K562 (cell line): Measurements from ENCODE around the gene DHRS12. TPM values are rescaled to one million over a fixed set of nuclear protein-coding genes. Genes with fewer than 3 reads are reported as not detected.

Experiments
- ATAC-seq: fragments of 200-7000 bp; cut with Tn5 transposase; 3 replicates; pipeline ENCODE4 v1.9.1; 2020; ENCODE audit warnings: moderate library complexity
- BruUV-seq: library from RNA; stranded (reverse); fragments of 400-500 nt; replicated peaks from 2 replicates; lab custom pipeline; 2021; lab: Mats Ljungman, UMichigan
- CTCF ChIA-PET: fragments of 300-600 bp; formaldehyde crosslinking; extraction: SDS; loops from one replicate; lab custom pipeline; 2021; ENCODE audit warnings: low intra/inter-chr PET ratio; lab: Yijun Ruan, JAX
- POLR2A ChIA-PET: fragments of 300-600, 350-650 bp; sonication (Branson Sonifier 250); formaldehyde crosslinking; extraction: SDS; loops from one replicate; lab custom pipeline; 2021; ENCODE audit warnings: antibody characterized with exemption, inconsistent platforms; lab: Yijun Ruan, JAX
- DNase-seq, 4 experiments: peaks; one replicate each; pipeline versions ENCODE4 v3.0.0 to v3.0.0-alpha.2; 2011 to 2018; ENCODE audit warnings: low spot score in 3 of 4, mixed read lengths in 3 of 4; ENCODE audit errors: extremely low read depth in 1 of 4
- FAIRE-seq: peaks from 2 replicates; lab custom pipeline; 2011; peaks lifted over from hg19 to GRCh38; lab: Jason Lieb, UNC
- H2AFZ ChIP-seq: 2 replicates; pipeline ENCODE4 v1.6.0; 2011; ENCODE audit warnings: low read depth, low read length, control low read depth, inconsistent platforms
- H3K27ac ChIP-seq: fragments of 200-600 bp; 3 replicates; pipeline ENCODE4 v1.8.0; 2011; ENCODE audit warnings: low read depth, mild to moderate bottlenecking, control low read depth, inconsistent platforms, low read length, moderate library complexity, mixed read lengths; ENCODE audit errors: extremely low read depth
- H3K27me3 ChIP-seq, 2 experiments: fragments of 300-600 bp in 1 of 2; 2 replicates in 1 of 2; 3 replicates in 1 of 2; pipeline versions ENCODE4 v1.6.0 to v1.8.0; 2011; ENCODE audit warnings: inconsistent platforms in 2 of 2, low read length in 2 of 2, mild to moderate bottlenecking in 1 of 2, mixed read lengths in 1 of 2, moderate library complexity in 1 of 2; ENCODE audit not compliant: control insufficient read depth in 2 of 2, insufficient read depth in 2 of 2
- H3K36me3 ChIP-seq: fragments of 300-600 bp; 3 replicates; pipeline ENCODE4 v1.8.0; 2011; ENCODE audit warnings: mild to moderate bottlenecking, low read length, inconsistent platforms; ENCODE audit not compliant: control insufficient read depth, insufficient read depth
- H3K4me1 ChIP-seq, 2 experiments: fragments of 200-600 bp in 1 of 2; replicated peaks in 1 of 2; 2 replicates in 1 of 2; 3 replicates in 1 of 2; pipeline versions ENCODE4 v1.5.1 to v1.8.0; 2011; ENCODE audit warnings: inconsistent platforms in 2 of 2, low read length in 2 of 2, mild to moderate bottlenecking in 1 of 2, mixed read lengths in 1 of 2, moderate library complexity in 1 of 2; ENCODE audit not compliant: control insufficient read depth in 2 of 2, insufficient read depth in 2 of 2
- H3K4me2 ChIP-seq: 2 replicates; pipeline ENCODE4 v1.6.1; 2011; ENCODE audit warnings: low read length, control low read depth, inconsistent platforms, mixed read lengths; ENCODE audit not compliant: insufficient read depth
- H3K4me3 ChIP-seq: fragments of 200-600 bp; sonication (generic), shearing (Covaris generic); 2 replicates; pipeline ENCODE4 v1.5.1; 2016; ENCODE audit warnings: control low read depth, inconsistent platforms
- H3K79me2 ChIP-seq: fragments of 200-600 bp; 3 replicates; pipeline ENCODE4 v1.8.0; 2011; ENCODE audit warnings: low read length, inconsistent platforms; ENCODE audit not compliant: control insufficient read depth, insufficient read depth
- H3K9ac ChIP-seq, 2 experiments: 2 replicates each; pipeline versions ENCODE4 v1.6.0 to v1.6.1; 2011; ENCODE audit warnings: low read depth in 2 of 2, low read length in 2 of 2, control low read depth in 1 of 2, inconsistent platforms in 1 of 2, mild to moderate bottlenecking in 1 of 2, mixed read lengths in 1 of 2; ENCODE audit not compliant: insufficient read depth in 1 of 2
- H3K9me1 ChIP-seq: one replicate; pipeline ENCODE4 v1.6.0; 2011; ENCODE audit warnings: inconsistent platforms, mild to moderate bottlenecking, low read length, moderate library complexity; ENCODE audit not compliant: control insufficient read depth, insufficient read depth
- H3K9me3 ChIP-seq: replicated peaks from 2 replicates; pipeline ENCODE4 v1.5.1; 2011; ENCODE audit warnings: low read depth, low read length, inconsistent platforms; ENCODE audit not compliant: control insufficient read depth, insufficient read depth
- H4K20me1 ChIP-seq: replicated peaks from 2 replicates; pipeline ENCODE4 v1.6.1; 2011; ENCODE audit warnings: low read length, inconsistent platforms, mixed read lengths; ENCODE audit not compliant: control insufficient read depth, insufficient read depth
- RAD21 ChIP-seq, 2 experiments: fragments of 250-450 bp in 1 of 2; fragments of 450-650 bp in 1 of 2; sonication (Bioruptor Pico) in 1 of 2; formaldehyde crosslinking in 1 of 2; IDR thresholded peaks in 1 of 2; conservative IDR thresholded peaks in 1 of 2; 2 replicates each; pipeline versions ENCODE4 v1.4.0 to v1.8.0; 2020 to 2022; ENCODE audit warnings: mild to moderate bottlenecking in 2 of 2, moderate library complexity in 1 of 2
- WGBS: fragments of 100-300 bp; shearing (Covaris generic); methylation state at CpG from one replicate; pipeline ENCODE4 v1.1.6; 2016; ENCODE audit warnings: low coverage, mixed read lengths; ENCODE audit not compliant: insufficient coverage; ENCODE audit errors: missing lambda C conversion rate; 5-methylcytosine and 5-hydroxymethylcytosine counted together
- in situ Hi-C: fragments of 300-500 bp; cut with MboI; formaldehyde crosslinking; loops from 4 replicates; pipeline ENCODE4 v1.15.0; 2018; ENCODE audit warnings: inconsistent platforms, mixed read lengths
- intact Hi-C: fragments of 100-400 bp; cut with micrococcal nuclease; formaldehyde crosslinking; loops from 2 replicates; pipeline ENCODE4 v1.14.2; 2022
- polyA plus RNA-seq, 8 experiments: library from polyadenylated mRNA; depleted of rRNA in 4 of 8; stranded (reverse) in 5 of 8; unstranded in 3 of 8; fragments of >200 nt; fragmentation: Nextera tagmentation in 2 of 8; fragmentation: Illumina TruSeq in 1 of 8; extraction: Ambion mirVana in 2 of 8; extraction: Trizol in 1 of 8; gene quantifications; 2 replicates each; pipeline versions ENCODE4 v1.2.1 to v1.2.3, GENCODE V29; 2011 to 2014; ENCODE audit warnings: inconsistent platforms in 1 of 8, missing spikeins in 1 of 8
- total RNA-seq, 7 experiments: library from RNA; depleted of rRNA in 6 of 7; stranded (reverse); fragments of >200 nt in 6 of 7; fragmentation: Illumina TruSeq in 2 of 7; extraction: Trizol in 2 of 7; gene quantifications; 2 replicates each; pipeline versions ENCODE4 v1.2.1 to v1.2.3, GENCODE V29; 2011 to 2021; ENCODE audit warnings: low replicate concordance in 1 of 7
- TF ChIP-seq, protein P1 (sequence below): fragments of 200-600 bp; sonication (generic); IDR thresholded peaks from one replicate; pipeline ENCODE4 v1.6.1; 2012; ENCODE audit warnings: mild to moderate bottlenecking, low read depth, low read length, inconsistent platforms

DHRS12 gene
- total and polyA plus RNA-seq, 9 of the 15 experiments (the other 6 are each of a cell fraction or from before 2014, with no cell fraction given) = 0.62 to 2.7 (median 0.98) TPM

DNA sequence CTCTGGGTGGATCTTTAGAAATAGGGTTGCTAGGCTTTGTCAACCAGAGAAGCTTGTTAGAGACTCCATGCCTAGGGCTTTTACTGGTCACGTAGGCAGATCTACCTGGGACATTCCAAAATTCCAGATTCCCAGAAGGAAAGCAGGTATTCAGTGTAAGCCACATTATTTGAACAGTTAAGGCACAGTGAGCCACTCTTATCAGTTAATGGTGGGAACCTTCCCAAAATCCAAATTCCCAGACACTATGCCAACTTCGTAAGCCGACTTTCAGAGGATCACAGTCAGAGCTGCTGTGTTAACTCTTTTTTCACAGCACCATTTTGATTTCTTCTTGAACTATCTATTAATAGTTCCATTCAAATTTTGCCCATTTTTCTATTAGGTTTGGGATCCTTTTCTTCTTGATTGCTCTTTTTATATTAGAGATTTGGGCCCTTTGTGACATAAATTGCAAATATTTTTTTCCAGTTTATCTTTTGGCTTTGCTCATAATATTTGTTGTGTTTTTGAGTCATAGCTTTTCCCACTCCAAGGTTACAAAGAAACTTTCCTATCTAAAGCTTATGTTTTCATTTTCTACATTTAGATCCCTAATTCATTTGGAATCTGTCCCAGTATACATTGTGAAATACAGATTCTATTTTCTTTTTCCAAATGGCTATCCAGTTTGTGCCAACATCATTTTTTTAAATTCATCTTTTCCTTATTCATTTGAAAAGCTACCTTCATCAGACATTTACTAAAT is 77.3 kb downstream of the DHRS12 start:
- intact Hi-C loops = no loop called here
- Histone ChIP-seq H3K79me2 (no peaks in the 10 kb centered on the region), H3K36me3 (peaks cover 5% of the 10 kb centered on the region; the same call in 1 of the 3 replicates), H3K4me2 (no peak overlapping the region), H3K9me1 (no peaks in the 10 kb centered on the region), H3K9ac (no peak overlapping the region), H3K27ac (no peak overlapping the region), H3K4me1 (no peaks in the 10 kb centered on the region), H3K27me3 (no peaks in the 10 kb centered on the region), H2AFZ (no peak overlapping the region), H4K20me1 (no peaks in the 10 kb centered on the region), H3K9me3 (no peaks in the 10 kb centered on the region), H3K4me3 (no peak overlapping the region)
- POLR2A ChIA-PET = no interaction called here
- no peak for TF ChIP-seq RAD21 (CRISPR knock-in tag; conservative IDR thresholded peaks at IDR 0.05 in 1 of 2, IDR thresholded peaks at IDR 0.05 in 1 of 2)
- TF ChIP-seq, protein P1, sequence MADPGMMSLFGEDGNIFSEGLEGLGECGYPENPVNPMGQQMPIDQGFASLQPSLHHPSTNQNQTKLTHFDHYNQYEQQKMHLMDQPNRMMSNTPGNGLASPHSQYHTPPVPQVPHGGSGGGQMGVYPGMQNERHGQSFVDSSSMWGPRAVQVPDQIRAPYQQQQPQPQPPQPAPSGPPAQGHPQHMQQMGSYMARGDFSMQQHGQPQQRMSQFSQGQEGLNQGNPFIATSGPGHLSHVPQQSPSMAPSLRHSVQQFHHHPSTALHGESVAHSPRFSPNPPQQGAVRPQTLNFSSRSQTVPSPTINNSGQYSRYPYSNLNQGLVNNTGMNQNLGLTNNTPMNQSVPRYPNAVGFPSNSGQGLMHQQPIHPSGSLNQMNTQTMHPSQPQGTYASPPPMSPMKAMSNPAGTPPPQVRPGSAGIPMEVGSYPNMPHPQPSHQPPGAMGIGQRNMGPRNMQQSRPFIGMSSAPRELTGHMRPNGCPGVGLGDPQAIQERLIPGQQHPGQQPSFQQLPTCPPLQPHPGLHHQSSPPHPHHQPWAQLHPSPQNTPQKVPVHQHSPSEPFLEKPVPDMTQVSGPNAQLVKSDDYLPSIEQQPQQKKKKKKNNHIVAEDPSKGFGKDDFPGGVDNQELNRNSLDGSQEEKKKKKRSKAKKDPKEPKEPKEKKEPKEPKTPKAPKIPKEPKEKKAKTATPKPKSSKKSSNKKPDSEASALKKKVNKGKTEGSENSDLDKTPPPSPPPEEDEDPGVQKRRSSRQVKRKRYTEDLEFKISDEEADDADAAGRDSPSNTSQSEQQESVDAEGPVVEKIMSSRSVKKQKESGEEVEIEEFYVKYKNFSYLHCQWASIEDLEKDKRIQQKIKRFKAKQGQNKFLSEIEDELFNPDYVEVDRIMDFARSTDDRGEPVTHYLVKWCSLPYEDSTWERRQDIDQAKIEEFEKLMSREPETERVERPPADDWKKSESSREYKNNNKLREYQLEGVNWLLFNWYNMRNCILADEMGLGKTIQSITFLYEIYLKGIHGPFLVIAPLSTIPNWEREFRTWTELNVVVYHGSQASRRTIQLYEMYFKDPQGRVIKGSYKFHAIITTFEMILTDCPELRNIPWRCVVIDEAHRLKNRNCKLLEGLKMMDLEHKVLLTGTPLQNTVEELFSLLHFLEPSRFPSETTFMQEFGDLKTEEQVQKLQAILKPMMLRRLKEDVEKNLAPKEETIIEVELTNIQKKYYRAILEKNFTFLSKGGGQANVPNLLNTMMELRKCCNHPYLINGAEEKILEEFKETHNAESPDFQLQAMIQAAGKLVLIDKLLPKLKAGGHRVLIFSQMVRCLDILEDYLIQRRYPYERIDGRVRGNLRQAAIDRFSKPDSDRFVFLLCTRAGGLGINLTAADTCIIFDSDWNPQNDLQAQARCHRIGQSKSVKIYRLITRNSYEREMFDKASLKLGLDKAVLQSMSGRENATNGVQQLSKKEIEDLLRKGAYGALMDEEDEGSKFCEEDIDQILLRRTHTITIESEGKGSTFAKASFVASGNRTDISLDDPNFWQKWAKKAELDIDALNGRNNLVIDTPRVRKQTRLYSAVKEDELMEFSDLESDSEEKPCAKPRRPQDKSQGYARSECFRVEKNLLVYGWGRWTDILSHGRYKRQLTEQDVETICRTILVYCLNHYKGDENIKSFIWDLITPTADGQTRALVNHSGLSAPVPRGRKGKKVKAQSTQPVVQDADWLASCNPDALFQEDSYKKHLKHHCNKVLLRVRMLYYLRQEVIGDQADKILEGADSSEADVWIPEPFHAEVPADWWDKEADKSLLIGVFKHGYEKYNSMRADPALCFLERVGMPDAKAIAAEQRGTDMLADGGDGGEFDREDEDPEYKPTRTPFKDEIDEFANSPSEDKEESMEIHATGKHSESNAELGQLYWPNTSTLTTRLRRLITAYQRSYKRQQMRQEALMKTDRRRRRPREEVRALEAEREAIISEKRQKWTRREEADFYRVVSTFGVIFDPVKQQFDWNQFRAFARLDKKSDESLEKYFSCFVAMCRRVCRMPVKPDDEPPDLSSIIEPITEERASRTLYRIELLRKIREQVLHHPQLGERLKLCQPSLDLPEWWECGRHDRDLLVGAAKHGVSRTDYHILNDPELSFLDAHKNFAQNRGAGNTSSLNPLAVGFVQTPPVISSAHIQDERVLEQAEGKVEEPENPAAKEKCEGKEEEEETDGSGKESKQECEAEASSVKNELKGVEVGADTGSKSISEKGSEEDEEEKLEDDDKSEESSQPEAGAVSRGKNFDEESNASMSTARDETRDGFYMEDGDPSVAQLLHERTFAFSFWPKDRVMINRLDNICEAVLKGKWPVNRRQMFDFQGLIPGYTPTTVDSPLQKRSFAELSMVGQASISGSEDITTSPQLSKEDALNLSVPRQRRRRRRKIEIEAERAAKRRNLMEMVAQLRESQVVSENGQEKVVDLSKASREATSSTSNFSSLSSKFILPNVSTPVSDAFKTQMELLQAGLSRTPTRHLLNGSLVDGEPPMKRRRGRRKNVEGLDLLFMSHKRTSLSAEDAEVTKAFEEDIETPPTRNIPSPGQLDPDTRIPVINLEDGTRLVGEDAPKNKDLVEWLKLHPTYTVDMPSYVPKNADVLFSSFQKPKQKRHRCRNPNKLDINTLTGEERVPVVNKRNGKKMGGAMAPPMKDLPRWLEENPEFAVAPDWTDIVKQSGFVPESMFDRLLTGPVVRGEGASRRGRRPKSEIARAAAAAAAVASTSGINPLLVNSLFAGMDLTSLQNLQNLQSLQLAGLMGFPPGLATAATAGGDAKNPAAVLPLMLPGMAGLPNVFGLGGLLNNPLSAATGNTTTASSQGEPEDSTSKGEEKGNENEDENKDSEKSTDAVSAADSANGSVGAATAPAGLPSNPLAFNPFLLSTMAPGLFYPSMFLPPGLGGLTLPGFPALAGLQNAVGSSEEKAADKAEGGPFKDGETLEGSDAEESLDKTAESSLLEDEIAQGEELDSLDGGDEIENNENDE = no peak
- CTCF ChIA-PET = no interaction called here
- DNase-seq (no peak), ATAC-seq (no peak), FAIRE-seq (no peak)
- 100% methylated on average over 2 of the region's 3 CpGs for WGBS
- in situ Hi-C loops = no loop called here
- BruUV-seq = no TSS peak
